ENCODE results near the gene NAV2.
A peak's percentile ranks its signal among the peaks of the same experiment; 100 is the strongest.

NAV2 gene

DNA sequence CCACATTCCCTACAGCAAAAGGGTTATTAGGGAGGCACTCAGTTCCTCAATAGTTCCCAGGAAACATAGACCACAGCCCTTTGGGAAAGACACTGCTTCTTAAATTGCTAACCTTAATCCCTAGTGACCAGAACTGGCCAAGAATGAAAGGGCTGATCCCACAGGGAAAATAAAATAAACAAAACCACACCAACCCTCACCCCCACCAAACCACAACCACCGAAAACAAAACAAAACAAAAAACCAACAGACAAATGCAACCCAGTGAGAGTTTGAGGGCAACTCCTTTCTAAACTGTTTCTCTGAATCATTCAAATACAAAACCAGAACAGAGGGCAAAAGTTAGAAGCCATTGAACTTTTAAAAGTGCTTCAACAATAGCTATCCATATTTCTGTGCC, 57.2 kb downstream of the NAV2 start:
- Histone ChIP-seq H3K27me3 (ENCODE audit: insufficient read depth, low read length) (no peaks in the 10 kb centered on the region), H3K36me3 (ENCODE audit: insufficient read depth, low read length) (no peaks in the 10 kb centered on the region)

DNA sequence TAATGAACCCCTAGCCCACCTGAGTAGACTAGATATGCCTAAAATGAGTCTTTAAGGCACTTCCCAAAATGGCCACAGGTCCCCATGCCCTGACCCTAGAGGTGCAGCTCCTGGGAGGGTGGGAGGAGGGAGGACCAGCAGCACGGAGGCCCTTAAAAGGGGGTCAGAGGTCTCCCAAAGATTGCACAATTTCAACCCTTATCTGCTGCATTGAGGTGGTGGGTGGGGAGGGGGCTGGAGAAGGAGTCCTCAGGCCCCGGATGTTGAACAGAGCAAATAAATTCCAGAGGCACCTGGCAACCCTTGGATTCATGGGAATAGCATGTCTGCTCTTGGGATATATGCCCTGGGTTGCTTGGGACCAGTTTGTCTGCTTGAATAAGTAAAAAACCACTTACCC, 57.6 kb downstream of the NAV2 start:
- no peaks in the 10 kb centered on the region for H3K9me3 ChIP-seq (ENCODE audit: low read length)
- H3K27me3 ChIP-seq (ENCODE audit: insufficient read depth, low read length): no peaks in the 10 kb centered on the region
- peaks cover 25% of the 10 kb centered on the region for H3K4me1 ChIP-seq (ENCODE audit: insufficient read depth, low read length)
- no peak overlapping the region for H2AFZ ChIP-seq (ENCODE audit: low read depth, low read length)
- no peaks in the 10 kb centered on the region for H3K36me3 ChIP-seq (ENCODE audit: insufficient read depth, low read length)
- no peak overlapping the region for H3K4me3 ChIP-seq (ENCODE audit: low read length)

More for the DNA sequence above, 57.2 kb downstream of the NAV2 start:
- Histone ChIP-seq H3K9me3 (ENCODE audit: low read length) (no peaks in the 10 kb centered on the region), H3K4me3 (ENCODE audit: low read length) (no peak overlapping the region), H2AFZ (ENCODE audit: low read depth, low read length) (no peak overlapping the region), H3K4me1 (ENCODE audit: insufficient read depth, low read length) (peaks cover 25% of the 10 kb centered on the region)

DNA sequence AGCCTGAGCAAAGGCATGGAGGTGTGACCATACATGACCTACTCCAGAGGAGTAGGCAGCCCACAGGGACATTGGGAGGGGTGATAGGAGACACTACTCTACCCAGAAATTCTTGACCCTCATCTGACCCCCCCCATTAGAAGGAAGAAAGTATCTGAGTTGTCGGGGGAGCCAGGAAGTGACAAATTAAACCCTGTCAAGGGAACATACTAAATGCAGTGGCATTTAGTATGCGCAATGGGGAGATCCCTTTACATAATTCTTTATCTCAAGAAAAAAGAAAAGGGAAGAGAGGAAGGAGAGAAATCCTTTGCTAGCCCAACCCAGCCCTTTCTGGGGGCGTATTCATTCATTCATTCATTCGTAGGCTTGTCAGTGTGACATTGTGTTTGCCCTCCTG, 58.8 kb downstream of the NAV2 start:
- H3K36me3 ChIP-seq (ENCODE audit: insufficient read depth, low read length): no peaks in the 10 kb centered on the region
- H3K27me3 ChIP-seq (ENCODE audit: insufficient read depth, low read length): no peaks in the 10 kb centered on the region
- H3K9me3 ChIP-seq (ENCODE audit: low read length): no peaks in the 10 kb centered on the region
- no peak overlapping the region for H3K4me3 ChIP-seq (ENCODE audit: low read length)
- peaks cover 30% of the 10 kb centered on the region for H3K4me1 ChIP-seq (ENCODE audit: insufficient read depth, low read length)
- no peak overlapping the region for H2AFZ ChIP-seq (ENCODE audit: low read depth, low read length)

DNA sequence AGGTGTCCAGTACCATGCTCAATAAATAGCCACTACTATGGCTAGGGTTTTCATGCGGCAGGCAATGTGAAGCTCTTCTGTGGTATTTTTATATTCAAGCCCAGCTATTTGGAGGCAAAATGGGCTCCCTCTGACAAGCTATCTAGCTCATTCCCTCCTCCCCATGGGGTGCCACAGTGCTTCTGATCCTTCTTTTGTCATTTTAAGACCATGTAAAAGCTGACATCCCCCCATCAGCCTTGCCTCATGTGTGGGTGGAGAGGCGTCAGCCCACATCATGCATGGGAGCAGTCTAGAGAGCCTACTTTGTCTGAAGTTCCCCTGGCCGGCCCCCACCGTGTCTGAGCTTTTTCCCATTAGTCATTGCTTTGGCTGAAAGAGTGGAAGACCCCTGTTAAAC, 59.8 kb downstream of the NAV2 start:
- H3K4me3 ChIP-seq (ENCODE audit: low read length): no peak overlapping the region
- peaks cover 33% of the 10 kb centered on the region for H3K4me1 ChIP-seq (ENCODE audit: insufficient read depth, low read length)
- no peaks in the 10 kb centered on the region for H3K36me3 ChIP-seq (ENCODE audit: insufficient read depth, low read length)
- no peak overlapping the region for H2AFZ ChIP-seq (ENCODE audit: low read depth, low read length)
- no peaks in the 10 kb centered on the region for H3K27me3 ChIP-seq (ENCODE audit: insufficient read depth, low read length)
- no peaks in the 10 kb centered on the region for H3K9me3 ChIP-seq (ENCODE audit: low read length)

DNA sequence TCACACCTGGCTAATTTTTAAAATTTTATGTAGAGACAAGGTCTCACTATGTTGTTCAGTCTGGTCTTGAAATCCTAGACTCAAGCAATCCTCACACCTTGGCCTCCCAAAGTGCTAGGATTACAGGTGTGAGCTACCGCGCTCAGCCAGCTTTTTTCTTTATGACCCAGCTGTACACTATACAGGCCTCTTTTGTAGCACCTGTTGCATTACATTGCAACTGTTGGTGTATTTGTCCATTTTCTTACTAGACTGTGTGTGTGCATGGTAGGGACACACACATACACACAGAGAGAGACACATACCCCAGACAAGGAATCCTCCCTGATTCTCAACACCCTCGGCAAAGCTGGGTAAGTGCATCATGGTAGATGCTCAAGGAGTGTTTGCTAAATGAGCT, 61.7 kb downstream of the NAV2 start:
- Histone ChIP-seq H3K4me1 (ENCODE audit: insufficient read depth, low read length) (peaks cover 51% of the 10 kb centered on the region), H3K4me3 (ENCODE audit: low read length) (no peak overlapping the region), H3K9me3 (ENCODE audit: low read length) (no peaks in the 10 kb centered on the region), H3K27me3 (ENCODE audit: insufficient read depth, low read length) (no peaks in the 10 kb centered on the region), H2AFZ (ENCODE audit: low read depth, low read length) (no peak overlapping the region), H3K36me3 (ENCODE audit: insufficient read depth, low read length) (no peaks in the 10 kb centered on the region)

DNA sequence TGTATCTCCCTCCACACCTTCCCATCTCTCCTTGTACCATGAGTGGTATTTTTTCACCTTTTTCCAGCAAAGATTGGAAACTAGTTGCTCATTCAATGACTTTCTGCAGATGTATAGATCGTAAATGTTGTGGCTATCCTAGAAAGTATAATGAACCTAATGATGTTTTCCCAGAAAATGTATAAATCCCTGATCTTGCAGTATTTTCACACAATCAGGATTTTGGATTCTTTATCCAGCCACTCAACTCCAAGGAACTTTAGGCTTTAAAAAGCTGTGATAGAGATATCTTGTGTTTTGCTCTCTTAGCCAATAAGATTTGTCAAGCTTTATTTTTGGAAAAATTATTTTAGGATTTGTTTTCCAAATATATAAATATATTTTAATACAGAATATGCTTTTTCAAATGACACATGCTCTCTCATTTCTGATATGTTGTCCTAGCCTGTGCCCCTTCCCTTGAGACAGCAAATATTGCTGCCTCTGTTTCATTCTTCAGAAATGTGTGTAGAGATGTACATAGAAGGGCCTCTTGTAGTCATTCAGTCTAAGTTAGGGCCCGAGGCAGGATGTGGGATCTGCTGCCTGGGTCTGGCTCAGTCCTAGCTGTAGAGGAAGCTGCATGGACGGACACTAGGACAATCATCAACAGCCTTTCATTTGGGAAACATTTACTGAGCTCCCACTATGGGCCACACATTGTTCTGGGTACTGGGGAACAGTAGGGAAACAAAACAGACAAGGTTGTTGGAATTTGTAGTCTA, 62.4 kb downstream of the NAV2 start:
- H3K36me3 ChIP-seq (ENCODE audit: insufficient read depth, low read length): no peaks in the 10 kb centered on the region
- H3K9me3 ChIP-seq (ENCODE audit: low read length): no peaks in the 10 kb centered on the region
- H2AFZ ChIP-seq (ENCODE audit: low read depth, low read length): no peak overlapping the region
- no peaks in the 10 kb centered on the region for H3K27me3 ChIP-seq (ENCODE audit: insufficient read depth, low read length)
- no peak overlapping the region for H3K4me3 ChIP-seq (ENCODE audit: low read length)
- H3K4me1 ChIP-seq (ENCODE audit: insufficient read depth, low read length): peaks cover 54% of the 10 kb centered on the region

DNA sequence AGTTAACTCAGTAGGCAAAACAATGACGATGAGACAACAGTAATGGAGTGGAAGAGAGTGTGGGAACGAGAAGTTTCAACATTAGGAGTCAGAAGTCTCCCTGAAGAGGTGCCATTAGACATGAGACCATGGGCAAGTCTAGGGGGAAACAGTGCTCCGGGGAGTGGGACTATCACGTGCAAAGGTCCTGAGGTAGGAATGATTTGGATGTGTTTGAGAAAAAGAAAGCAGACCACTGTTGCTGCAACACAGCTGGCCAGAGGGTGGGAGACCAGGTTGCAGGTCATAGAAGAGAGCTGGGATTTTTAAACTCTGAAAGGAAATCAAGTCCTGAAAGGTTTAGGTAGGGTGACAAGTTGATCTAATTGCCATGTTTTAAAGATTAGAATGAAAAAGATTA, 63.0 kb downstream of the NAV2 start:
- Histone ChIP-seq H3K4me1 (ENCODE audit: insufficient read depth, low read length) (peaks cover 56% of the 10 kb centered on the region), H2AFZ (ENCODE audit: low read depth, low read length) (no peak overlapping the region), H3K36me3 (ENCODE audit: insufficient read depth, low read length) (no peaks in the 10 kb centered on the region), H3K9me3 (ENCODE audit: low read length) (no peaks in the 10 kb centered on the region), H3K4me3 (ENCODE audit: low read length) (no peak overlapping the region), H3K27me3 (ENCODE audit: insufficient read depth, low read length) (no peaks in the 10 kb centered on the region)

DNA sequence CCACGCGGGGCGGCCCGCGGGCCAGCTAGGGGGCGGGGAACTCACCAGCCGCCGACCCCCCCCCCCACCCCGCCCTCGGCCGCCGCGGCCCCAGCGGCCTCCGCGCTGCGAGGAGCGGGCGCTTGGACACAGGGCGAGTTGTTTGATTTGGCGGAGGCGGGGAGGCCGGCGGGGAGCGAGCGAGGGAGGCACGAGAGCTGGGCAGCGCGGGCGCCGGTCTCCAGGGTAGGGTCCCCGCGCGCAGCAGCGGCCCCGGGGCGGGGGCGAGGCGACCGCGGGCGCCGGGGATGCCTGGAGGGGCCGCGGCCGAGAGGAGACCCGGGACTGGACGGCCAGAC, 64.4 kb downstream of the NAV2 start:
- no peaks in the 10 kb centered on the region for H3K36me3 ChIP-seq (ENCODE audit: insufficient read depth, low read length)
- H3K4me1 ChIP-seq (ENCODE audit: insufficient read depth, low read length): peaks cover 52% of the 10 kb centered on the region
- H2AFZ ChIP-seq (ENCODE audit: low read depth, low read length): peak overlapping the region; percentile 4
- peak overlapping the region; percentile 52 for H3K4me3 ChIP-seq (ENCODE audit: low read length)
- no peaks in the 10 kb centered on the region for H3K9me3 ChIP-seq (ENCODE audit: low read length)
- H3K27me3 ChIP-seq (ENCODE audit: insufficient read depth, low read length): no peaks in the 10 kb centered on the region

DNA sequence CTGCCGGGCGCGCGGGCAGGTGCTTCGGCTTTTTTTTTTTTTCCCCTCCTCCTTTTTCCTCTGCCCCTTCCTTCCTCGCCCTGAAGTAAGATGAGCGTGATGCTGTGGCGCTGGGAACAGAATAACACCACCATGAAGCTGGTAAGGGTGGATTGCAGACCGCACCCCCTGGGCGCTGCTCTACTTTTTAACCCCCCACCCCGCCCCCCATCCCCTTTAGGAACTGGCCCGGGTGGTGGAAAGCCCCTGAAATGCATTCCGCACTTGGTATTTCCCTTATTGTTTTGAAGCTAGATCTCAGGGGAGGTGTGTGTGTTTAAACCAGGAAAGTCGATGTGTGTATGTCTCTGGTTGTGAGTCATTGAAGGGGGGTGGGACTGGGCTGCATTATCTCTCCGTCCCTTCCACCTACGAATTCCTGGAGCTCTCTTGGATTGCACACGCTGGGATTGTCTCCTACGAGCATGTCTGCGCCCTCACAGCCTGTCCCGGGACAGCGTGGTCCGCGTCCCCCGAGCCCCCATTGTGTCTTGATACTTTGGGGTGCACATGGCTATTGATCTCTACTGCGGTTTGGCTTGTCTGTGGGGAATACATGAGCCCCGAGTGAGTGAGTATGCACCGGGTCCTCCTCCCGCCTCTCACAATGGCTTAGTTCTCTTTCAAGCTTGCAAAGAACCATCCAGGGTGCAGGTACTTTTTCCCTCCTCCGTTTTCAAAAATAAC, 64.9 kb downstream of the NAV2 start:
- Histone ChIP-seq H3K9me3 (ENCODE audit: low read length) (no peaks in the 10 kb centered on the region), H3K27me3 (ENCODE audit: insufficient read depth, low read length) (no peaks in the 10 kb centered on the region), H3K4me3 (ENCODE audit: low read length) (peak overlapping the region; percentile 52), H2AFZ (ENCODE audit: low read depth, low read length) (peak overlapping the region; percentile 4), H3K36me3 (ENCODE audit: insufficient read depth, low read length) (no peaks in the 10 kb centered on the region), H3K4me1 (ENCODE audit: insufficient read depth, low read length) (peaks cover 47% of the 10 kb centered on the region)

DNA sequence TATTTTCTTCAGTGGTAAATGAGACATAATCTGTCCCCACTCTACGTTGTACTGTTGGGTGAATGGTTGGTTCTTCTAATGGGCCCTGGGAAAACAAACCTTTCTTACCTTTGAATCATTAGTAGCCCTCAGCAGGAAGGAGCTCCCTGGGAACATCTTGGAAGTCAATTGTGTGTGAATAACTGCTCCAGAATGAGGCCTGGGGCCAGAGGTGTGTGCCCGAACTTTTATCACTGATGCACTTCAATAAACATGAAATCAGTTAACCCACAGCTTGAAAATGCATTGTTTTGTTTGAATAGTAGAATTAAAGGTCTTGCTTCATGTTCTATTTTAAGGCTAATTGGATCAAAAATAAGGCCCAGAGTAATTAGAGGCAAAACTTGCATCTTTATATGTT, 67.1 kb downstream of the NAV2 start:
- H3K9me3 ChIP-seq (ENCODE audit: low read length): no peaks in the 10 kb centered on the region
- H3K4me1 ChIP-seq (ENCODE audit: insufficient read depth, low read length): peaks cover 43% of the 10 kb centered on the region
- no peaks in the 10 kb centered on the region for H3K36me3 ChIP-seq (ENCODE audit: insufficient read depth, low read length)
- no peaks in the 10 kb centered on the region for H3K27me3 ChIP-seq (ENCODE audit: insufficient read depth, low read length)
- no peak overlapping the region for H2AFZ ChIP-seq (ENCODE audit: low read depth, low read length)
- no peak overlapping the region for H3K4me3 ChIP-seq (ENCODE audit: low read length)

DNA sequence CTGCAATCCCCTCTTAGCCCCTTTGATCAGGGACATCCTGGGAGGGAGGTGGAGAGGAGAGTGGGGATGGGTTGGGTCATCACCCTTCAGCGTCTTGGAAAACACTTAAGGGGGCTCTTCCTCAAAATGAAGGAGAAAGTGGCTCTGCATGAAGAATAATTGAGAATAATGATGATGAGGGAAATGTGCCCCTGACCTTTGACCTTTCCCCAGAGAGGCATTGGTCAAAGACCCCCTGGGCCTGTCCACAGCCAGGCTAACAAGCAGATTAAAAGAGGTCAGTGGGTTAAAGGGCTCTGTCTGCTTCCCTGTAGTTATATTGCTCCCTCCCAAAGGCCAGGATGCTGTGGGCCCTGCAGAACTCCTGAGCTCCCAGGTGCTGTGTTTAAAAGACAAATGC, 68.7 kb downstream of the NAV2 start:
- Histone ChIP-seq H3K4me1 (ENCODE audit: insufficient read depth, low read length) (peaks cover 39% of the 10 kb centered on the region), H3K36me3 (ENCODE audit: insufficient read depth, low read length) (no peaks in the 10 kb centered on the region), H3K27me3 (ENCODE audit: insufficient read depth, low read length) (no peaks in the 10 kb centered on the region), H3K9me3 (ENCODE audit: low read length) (no peaks in the 10 kb centered on the region), H3K4me3 (ENCODE audit: low read length) (no peak overlapping the region), H2AFZ (ENCODE audit: low read depth, low read length) (no peak overlapping the region)

DNA sequence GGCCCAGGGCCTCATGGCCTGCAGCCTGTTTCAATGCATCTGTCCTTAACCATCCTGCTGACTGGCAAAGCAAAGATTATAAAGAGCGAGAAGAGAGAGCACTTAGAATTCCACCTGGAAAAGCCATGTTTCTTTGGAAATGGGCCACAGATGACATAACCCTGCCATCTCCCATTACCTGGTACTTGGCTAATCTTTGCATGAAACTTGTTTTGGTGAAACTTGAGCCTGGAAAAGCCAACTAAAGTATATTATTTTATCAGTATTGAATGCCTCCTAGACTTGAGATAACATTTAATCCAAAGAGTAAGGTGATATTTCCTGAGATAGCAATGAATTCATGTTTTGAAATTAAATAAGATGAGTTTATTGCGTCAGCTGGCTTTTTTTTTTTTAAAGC, 72.6 kb downstream of the NAV2 start:
- H2AFZ ChIP-seq (ENCODE audit: low read depth, low read length): no peak overlapping the region
- no peaks in the 10 kb centered on the region for H3K36me3 ChIP-seq (ENCODE audit: insufficient read depth, low read length)
- H3K9me3 ChIP-seq (ENCODE audit: low read length): no peaks in the 10 kb centered on the region
- peaks cover 11% of the 10 kb centered on the region for H3K4me1 ChIP-seq (ENCODE audit: insufficient read depth, low read length)
- no peak overlapping the region for H3K4me3 ChIP-seq (ENCODE audit: low read length)
- H3K27me3 ChIP-seq (ENCODE audit: insufficient read depth, low read length): no peaks in the 10 kb centered on the region

DNA sequence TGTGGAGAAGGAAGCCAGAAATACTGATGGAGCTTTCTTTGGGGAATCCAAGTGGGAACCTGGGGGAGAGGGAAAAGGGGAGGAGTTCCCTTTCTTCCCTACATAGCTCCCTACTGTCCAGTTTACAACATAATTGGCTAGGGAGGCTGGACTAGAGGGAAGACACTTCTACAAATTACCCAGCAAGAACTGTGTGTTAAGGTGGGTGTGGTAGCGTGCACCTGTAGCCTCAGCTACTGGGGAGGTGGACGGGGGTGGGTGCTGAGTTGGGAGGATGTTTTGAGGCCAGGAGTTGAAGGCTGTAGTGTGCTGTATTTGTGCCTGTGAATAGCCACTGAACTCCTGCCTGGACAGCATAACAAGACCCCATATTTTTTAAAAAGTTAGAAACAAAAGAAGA, 74.0 kb downstream of the NAV2 start:
- Histone ChIP-seq H3K36me3 (ENCODE audit: insufficient read depth, low read length) (no peaks in the 10 kb centered on the region), H3K27me3 (ENCODE audit: insufficient read depth, low read length) (no peaks in the 10 kb centered on the region), H3K4me1 (ENCODE audit: insufficient read depth, low read length) (no peaks in the 10 kb centered on the region), H2AFZ (ENCODE audit: low read depth, low read length) (no peak overlapping the region), H3K9me3 (ENCODE audit: low read length) (no peaks in the 10 kb centered on the region), H3K4me3 (ENCODE audit: low read length) (no peak overlapping the region)

DNA sequence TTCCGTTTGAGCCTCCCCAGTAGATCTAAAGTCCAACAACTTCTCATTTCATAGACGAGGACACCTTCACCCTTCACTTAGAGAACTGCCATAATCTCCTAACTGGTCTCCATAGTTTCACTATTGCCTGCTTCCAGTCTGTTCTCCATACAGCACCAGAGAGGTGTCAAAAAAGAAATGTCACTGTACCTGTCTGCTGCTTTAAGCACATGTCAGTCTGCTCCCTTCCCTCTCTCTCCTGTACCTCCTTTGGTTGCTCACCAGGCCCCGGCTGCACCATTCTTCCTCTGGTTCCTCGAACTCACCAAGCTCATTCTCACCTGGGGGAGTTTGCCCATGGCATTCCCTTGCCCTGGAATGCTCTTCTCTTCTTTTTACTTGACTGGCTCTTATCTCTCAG, 75.8 kb downstream of the NAV2 start:
- H3K4me1 ChIP-seq (ENCODE audit: insufficient read depth, low read length): no peaks in the 10 kb centered on the region
- no peak overlapping the region for H3K4me3 ChIP-seq (ENCODE audit: low read length)
- H3K27me3 ChIP-seq (ENCODE audit: insufficient read depth, low read length): no peaks in the 10 kb centered on the region
- H3K9me3 ChIP-seq (ENCODE audit: low read length): no peaks in the 10 kb centered on the region
- no peak overlapping the region for H2AFZ ChIP-seq (ENCODE audit: low read depth, low read length)
- H3K36me3 ChIP-seq (ENCODE audit: insufficient read depth, low read length): no peaks in the 10 kb centered on the region

Measured in neuron (in vitro differentiated cells).